Measurements from ENCODE around the gene BNC2. TPM values are rescaled to one million over a fixed set of nuclear protein-coding genes. Genes with fewer than 3 reads are reported as not detected.

Gene BNC2
- total and polyA plus RNA-seq, 7 donors: 0.23 to 205 (median 117) TPM

DNA sequence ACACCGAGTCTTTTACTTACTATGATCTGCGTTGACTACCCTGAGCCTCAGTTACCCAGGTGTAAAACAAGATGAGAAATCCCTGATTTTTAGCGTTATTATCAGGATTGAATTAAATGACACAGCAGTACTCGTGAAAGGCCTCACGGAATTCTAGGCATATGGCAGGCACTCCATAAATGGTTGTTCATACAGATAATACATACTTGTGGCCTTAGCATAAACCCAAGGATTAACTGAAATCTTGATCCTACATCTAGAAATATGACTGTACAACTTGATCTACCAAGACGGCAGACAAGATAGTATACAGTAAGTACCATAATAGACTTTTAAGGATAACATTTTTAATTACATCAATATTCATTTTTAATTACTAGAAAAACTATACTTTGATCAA, 409.8 kb downstream of the BNC2 start:
- TF ChIP-seq, protein P1, sequence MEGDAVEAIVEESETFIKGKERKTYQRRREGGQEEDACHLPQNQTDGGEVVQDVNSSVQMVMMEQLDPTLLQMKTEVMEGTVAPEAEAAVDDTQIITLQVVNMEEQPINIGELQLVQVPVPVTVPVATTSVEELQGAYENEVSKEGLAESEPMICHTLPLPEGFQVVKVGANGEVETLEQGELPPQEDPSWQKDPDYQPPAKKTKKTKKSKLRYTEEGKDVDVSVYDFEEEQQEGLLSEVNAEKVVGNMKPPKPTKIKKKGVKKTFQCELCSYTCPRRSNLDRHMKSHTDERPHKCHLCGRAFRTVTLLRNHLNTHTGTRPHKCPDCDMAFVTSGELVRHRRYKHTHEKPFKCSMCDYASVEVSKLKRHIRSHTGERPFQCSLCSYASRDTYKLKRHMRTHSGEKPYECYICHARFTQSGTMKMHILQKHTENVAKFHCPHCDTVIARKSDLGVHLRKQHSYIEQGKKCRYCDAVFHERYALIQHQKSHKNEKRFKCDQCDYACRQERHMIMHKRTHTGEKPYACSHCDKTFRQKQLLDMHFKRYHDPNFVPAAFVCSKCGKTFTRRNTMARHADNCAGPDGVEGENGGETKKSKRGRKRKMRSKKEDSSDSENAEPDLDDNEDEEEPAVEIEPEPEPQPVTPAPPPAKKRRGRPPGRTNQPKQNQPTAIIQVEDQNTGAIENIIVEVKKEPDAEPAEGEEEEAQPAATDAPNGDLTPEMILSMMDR (IDR thresholded peaks at IDR 0.05): no peak
- TF ChIP-seq POLR2AphosphoS5 (IDR thresholded peaks at IDR 0.05) (no peak), POLR2A (IDR thresholded peaks at IDR 0.05) (no peak), EP300 (IDR thresholded peaks at IDR 0.05) (no peak)
- peaks cover 0 to 59% (median 36%) of the 10 kb centered on the region in 4 donors for H3K4me1 ChIP-seq
- no peaks in the 10 kb centered on the region for H3K27me3 ChIP-seq
- H3K4me3 ChIP-seq: no peak overlapping the region
- peak overlapping the region in 2 of 4 donors; percentile 65 to 68 for H3K27ac ChIP-seq
- intact Hi-C loops (cut with DNase I): no loop called here
- WGBS, 2 donors: 94 to 96% methylated on average over 6 of the region's 6 CpGs
- H3K36me3 ChIP-seq: no peaks in the 10 kb centered on the region
- H3K9me3 ChIP-seq: no peaks in the 10 kb centered on the region
- no peak for DNase-seq

GRCh38 chr9:16459421-16460148, 410.9 kb downstream of the BNC2 start:
- H3K27me3 ChIP-seq: no peaks in the 10 kb centered on the region
- H3K36me3 ChIP-seq: no peaks in the 10 kb centered on the region
- no peak overlapping the region for H3K4me3 ChIP-seq
- H3K4me1 ChIP-seq: peaks cover 0 to 59% (median 36%) of the 10 kb centered on the region in 4 donors
- H3K9me3 ChIP-seq: no peaks in the 10 kb centered on the region
- DNase-seq: no peak
- intact Hi-C loops (cut with DNase I): no loop called here
- WGBS, 2 donors: 79 to 83% methylated on average over 6 of the region's 6 CpGs
- H3K27ac ChIP-seq: peak overlapping the region in 3 of 4 donors; percentile 29 to 68 (median 65)
- TF ChIP-seq POLR2AphosphoS5 (IDR thresholded peaks at IDR 0.05): no peak
- no peak for TF ChIP-seq POLR2A (IDR thresholded peaks at IDR 0.05)
- TF ChIP-seq EP300 (IDR thresholded peaks at IDR 0.05): no peak
- TF ChIP-seq, protein P1 (IDR thresholded peaks at IDR 0.05): no peak

- no peak for DNase-seq
- no peaks in the 10 kb centered on the region for H3K9me3 ChIP-seq
- H3K4me1 ChIP-seq: peaks cover 0 to 59% (median 36%) of the 10 kb centered on the region in 4 donors
- 62 to 76% methylated on average over 6 of the region's 6 CpGs for WGBS, 2 donors
- TF ChIP-seq POLR2A (IDR thresholded peaks at IDR 0.05) (no peak), POLR2AphosphoS5 (IDR thresholded peaks at IDR 0.05) (no peak), EP300 (IDR thresholded peaks at IDR 0.05) (no peak)
- TF ChIP-seq, protein P1 (IDR thresholded peaks at IDR 0.05): no peak
- no peaks in the 10 kb centered on the region for H3K27me3 ChIP-seq
- H3K27ac ChIP-seq: peak overlapping the region in 3 of 4 donors; percentile 29 to 68 (median 65)
- no peak overlapping the region for H3K4me3 ChIP-seq
- H3K36me3 ChIP-seq: no peaks in the 10 kb centered on the region
- intact Hi-C loops (cut with DNase I): no loop called here
These were observed 411.6 kb downstream of the BNC2 start for GRCh38 chr9:16458696-16459420.

- Histone ChIP-seq H3K27me3 (no peaks in the 10 kb centered on the region), H3K4me3 (no peak overlapping the region), H3K9me3 (no peaks in the 10 kb centered on the region), H3K4me1 (peaks cover 0 to 53% (median 25%) of the 10 kb centered on the region in 4 donors), H3K36me3 (no peaks in the 10 kb centered on the region), H3K27ac (no peak overlapping the region)
- TF ChIP-seq POLR2A (IDR thresholded peaks at IDR 0.05) (no peak), POLR2AphosphoS5 (IDR thresholded peaks at IDR 0.05) (no peak), EP300 (IDR thresholded peaks at IDR 0.05) (no peak)
- TF ChIP-seq, protein P1 (IDR thresholded peaks at IDR 0.05): no peak
- DNase-seq: no peak
- intact Hi-C loops (cut with DNase I): no loop called here
These were observed 414.6 kb downstream of the BNC2 start for GRCh38 chr9:16455842-16456241.
